Glutamatergic neuron (in vitro differentiated cells): ENCODE data around the gene ZMYM2. TPM values are rescaled to one million over a fixed set of nuclear protein-coding genes. Genes with fewer than 3 reads are reported as not detected.

Source experiments
- DNase-seq: peaks from one replicate; pipeline ENCODE4 v3.0.0; 2022
- H3K27ac Mint-ChIP-seq: one replicate; pipeline ENCODE4 v1.8.0; 2020; ENCODE audit warnings: mild to moderate bottlenecking, mixed read lengths, inconsistent platforms; ENCODE audit not compliant: unreplicated experiment
- H3K27me3 Mint-ChIP-seq: one replicate; pipeline ENCODE4 v1.8.0; 2020; ENCODE audit warnings: mild to moderate bottlenecking, moderate library complexity, mixed read lengths, inconsistent platforms; ENCODE audit not compliant: unreplicated experiment
- H3K36me3 Mint-ChIP-seq: one replicate; pipeline ENCODE4 v1.8.0; 2020; ENCODE audit warnings: mild to moderate bottlenecking, mixed read lengths, inconsistent platforms; ENCODE audit not compliant: unreplicated experiment
- H3K4me1 Mint-ChIP-seq: one replicate; pipeline ENCODE4 v1.8.0; 2020; ENCODE audit warnings: mild to moderate bottlenecking, low read depth, mixed read lengths, inconsistent platforms; ENCODE audit not compliant: unreplicated experiment
- H3K4me3 Mint-ChIP-seq: one replicate; pipeline ENCODE4 v1.8.0; 2020; ENCODE audit warnings: mild to moderate bottlenecking, mixed read lengths, inconsistent platforms; ENCODE audit not compliant: unreplicated experiment
- H3K9me3 Mint-ChIP-seq: one replicate; pipeline ENCODE4 v1.8.0; 2020; ENCODE audit warnings: mild to moderate bottlenecking, moderate library complexity, mixed read lengths, inconsistent platforms; ENCODE audit not compliant: unreplicated experiment
- CTCF ChIP-seq: fragments of 200-600 bp; sonication (generic); IDR thresholded peaks from one replicate; pipeline ENCODE4 v1.5.0; 2021; ENCODE audit not compliant: partially characterized antibody, unreplicated experiment
- total RNA-seq: library from RNA; stranded (reverse); fragmentation: NEBNext Ultra II Directional; extraction: Animal tissue kit (Norgen Biotek cat#: 25700); gene quantifications from one replicate; pipeline ENCODE4 v1.2.1, GENCODE V29; 2021; ENCODE audit not compliant: unreplicated experiment

Gene ZMYM2
- total RNA-seq, 1 donor from 2014 or later, result 215 TPM

GRCh38 chr13:19998960-19999359 lies 40.4 kb downstream of the ZMYM2 start:
- Mint-ChIP-seq H3K36me3 (no peaks in the 10 kb centered on the region), H3K4me3 (no peak overlapping the region), H3K9me3 (peaks cover 2% of the 10 kb centered on the region), H3K27ac (no peak overlapping the region), H3K27me3 (peaks cover 4% of the 10 kb centered on the region), H3K4me1 (peaks cover 12% of the 10 kb centered on the region)
- DNase-seq, result no peak
- no peak for TF ChIP-seq CTCF

- DNase-seq, result no peak
- no peak for TF ChIP-seq CTCF
- Mint-ChIP-seq H3K27ac (no peak overlapping the region), H3K27me3 (peaks cover 4% of the 10 kb centered on the region), H3K4me1 (peaks cover 12% of the 10 kb centered on the region), H3K4me3 (no peak overlapping the region), H3K9me3 (peaks cover 2% of the 10 kb centered on the region), H3K36me3 (no peaks in the 10 kb centered on the region)
Measured at GRCh38 chr13:20000062-20000552, 41.6 kb downstream of the ZMYM2 start.

GRCh38 chr13:20001366-20002190 lies 43.1 kb downstream of the ZMYM2 start:
- Mint-ChIP-seq H3K4me1 (peaks cover 12% of the 10 kb centered on the region), H3K36me3 (no peaks in the 10 kb centered on the region), H3K27me3 (peaks cover 3% of the 10 kb centered on the region), H3K4me3 (no peak overlapping the region), H3K27ac (no peak overlapping the region), H3K9me3 (peaks cover 2% of the 10 kb centered on the region)
- DNase-seq, result no peak
- TF ChIP-seq CTCF, result no peak

- H3K4me3 Mint-ChIP-seq, result no peak overlapping the region
- peaks cover 2% of the 10 kb centered on the region for H3K9me3 Mint-ChIP-seq
- no peak for TF ChIP-seq CTCF
- H3K27me3 Mint-ChIP-seq, result peaks cover 3% of the 10 kb centered on the region
- no peaks in the 10 kb centered on the region for H3K36me3 Mint-ChIP-seq
- DNase-seq, result no peak
- peak overlapping the region; percentile 87 for H3K27ac Mint-ChIP-seq
- H3K4me1 Mint-ChIP-seq, result peaks cover 12% of the 10 kb centered on the region
Measured at GRCh38 chr13:20002787-20003186, 44.3 kb downstream of the ZMYM2 start.

- Mint-ChIP-seq H3K4me3 (no peak overlapping the region), H3K4me1 (peaks cover 8% of the 10 kb centered on the region), H3K27me3 (no peaks in the 10 kb centered on the region), H3K36me3 (no peaks in the 10 kb centered on the region), H3K9me3 (peaks cover 3% of the 10 kb centered on the region), H3K27ac (no peak overlapping the region)
- TF ChIP-seq CTCF, result no peak
- DNase-seq, result no peak
Measured at GRCh38 chr13:20006206-20006605, 47.7 kb downstream of the ZMYM2 start.
